ENCODE data around the gene CAMK2G. TPM values are rescaled to one million over a fixed set of nuclear protein-coding genes. Genes with fewer than 3 reads are reported as not detected.

Gene CAMK2G
- total RNA-seq, 1 donor from 2014 or later, result 36.6 TPM

GRCh38 chr10:73763343-73763742 lies 111.0 kb downstream of the CAMK2G start:
- H3K27ac Mint-ChIP-seq, result no peak overlapping the region

GRCh38 chr10:73762915-73763314 lies 111.4 kb downstream of the CAMK2G start:
- no peaks in the 10 kb centered on the region for H3K27me3 ChIP-seq
- H3K36me3 ChIP-seq, result no peaks in the 10 kb centered on the region
- no peak for DNase-seq (ENCODE audit: low spot score)
- H3K9me3 Mint-ChIP-seq, result no peaks in the 10 kb centered on the region
- TF ChIP-seq EZH2phosphoT487 (IDR thresholded peaks at IDR 0.05) (no peak), EZH2 (IDR thresholded peaks at IDR 0.05) (no peak)
- TF ChIP-seq, protein P1, sequence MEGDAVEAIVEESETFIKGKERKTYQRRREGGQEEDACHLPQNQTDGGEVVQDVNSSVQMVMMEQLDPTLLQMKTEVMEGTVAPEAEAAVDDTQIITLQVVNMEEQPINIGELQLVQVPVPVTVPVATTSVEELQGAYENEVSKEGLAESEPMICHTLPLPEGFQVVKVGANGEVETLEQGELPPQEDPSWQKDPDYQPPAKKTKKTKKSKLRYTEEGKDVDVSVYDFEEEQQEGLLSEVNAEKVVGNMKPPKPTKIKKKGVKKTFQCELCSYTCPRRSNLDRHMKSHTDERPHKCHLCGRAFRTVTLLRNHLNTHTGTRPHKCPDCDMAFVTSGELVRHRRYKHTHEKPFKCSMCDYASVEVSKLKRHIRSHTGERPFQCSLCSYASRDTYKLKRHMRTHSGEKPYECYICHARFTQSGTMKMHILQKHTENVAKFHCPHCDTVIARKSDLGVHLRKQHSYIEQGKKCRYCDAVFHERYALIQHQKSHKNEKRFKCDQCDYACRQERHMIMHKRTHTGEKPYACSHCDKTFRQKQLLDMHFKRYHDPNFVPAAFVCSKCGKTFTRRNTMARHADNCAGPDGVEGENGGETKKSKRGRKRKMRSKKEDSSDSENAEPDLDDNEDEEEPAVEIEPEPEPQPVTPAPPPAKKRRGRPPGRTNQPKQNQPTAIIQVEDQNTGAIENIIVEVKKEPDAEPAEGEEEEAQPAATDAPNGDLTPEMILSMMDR (IDR thresholded peaks at IDR 0.05), result no peak
- H4K20me1 ChIP-seq (ENCODE audit: low read depth), result no peaks in the 10 kb centered on the region
- no peaks in the 10 kb centered on the region for H3K79me2 ChIP-seq (ENCODE audit: low read depth)
- no peak overlapping the region for H3K4me2 ChIP-seq
- no peaks in the 10 kb centered on the region for H3F3A ChIP-seq (ENCODE audit: low read depth)
- no peak overlapping the region for H3K27ac ChIP-seq
- H3K4me3 ChIP-seq, result no peak overlapping the region
- no peaks in the 10 kb centered on the region for H3K9me3 ChIP-seq (ENCODE audit: low read depth)
- H3K9ac ChIP-seq, result no peak overlapping the region
- H3K4me1 ChIP-seq, result no peaks in the 10 kb centered on the region
- H3K27ac Mint-ChIP-seq, result no peak overlapping the region
- H3K4me1 Mint-ChIP-seq, result no peaks in the 10 kb centered on the region
- no peak overlapping the region for H2AFZ ChIP-seq (replicated peaks)
- H3K27me3 Mint-ChIP-seq (ENCODE audit: insufficient read depth, low read depth), result no peaks in the 10 kb centered on the region
- no peak overlapping the region for H3K4me3 Mint-ChIP-seq
- peaks cover 41% of the 10 kb centered on the region for H3K36me3 Mint-ChIP-seq

More at GRCh38 chr10:73763343-73763742, 111.0 kb downstream of the CAMK2G start:
- H3K9me3 Mint-ChIP-seq, result no peaks in the 10 kb centered on the region
- H3K4me2 ChIP-seq, result no peak overlapping the region
- no peak overlapping the region for H3K9ac ChIP-seq
- H2AFZ ChIP-seq (replicated peaks), result no peak overlapping the region
- no peak overlapping the region for H3K4me3 Mint-ChIP-seq
- H3K27me3 Mint-ChIP-seq (ENCODE audit: insufficient read depth, low read depth), result no peaks in the 10 kb centered on the region
- no peak for DNase-seq (ENCODE audit: low spot score)
- H3K36me3 Mint-ChIP-seq, result peaks cover 41% of the 10 kb centered on the region
- no peaks in the 10 kb centered on the region for H3K27me3 ChIP-seq
- no peak for TF ChIP-seq EZH2 (IDR thresholded peaks at IDR 0.05)
- TF ChIP-seq, protein P1 (IDR thresholded peaks at IDR 0.05), result no peak
- no peak for TF ChIP-seq EZH2phosphoT487 (IDR thresholded peaks at IDR 0.05)
- H3F3A ChIP-seq (ENCODE audit: low read depth), result peaks cover 2% of the 10 kb centered on the region
- H3K36me3 ChIP-seq, result no peaks in the 10 kb centered on the region
- no peak overlapping the region for H3K4me3 ChIP-seq
- no peaks in the 10 kb centered on the region for H4K20me1 ChIP-seq (ENCODE audit: low read depth)
- no peaks in the 10 kb centered on the region for H3K4me1 Mint-ChIP-seq
- no peaks in the 10 kb centered on the region for H3K4me1 ChIP-seq
- H3K79me2 ChIP-seq (ENCODE audit: low read depth), result no peaks in the 10 kb centered on the region
- no peaks in the 10 kb centered on the region for H3K9me3 ChIP-seq (ENCODE audit: low read depth)
- H3K27ac ChIP-seq, result no peak overlapping the region

Small RNA genes within 50 kb of the gene (small RNA-seq; reads per million reads assigned to genes)
- gene AC022400.9, result not detected
- gene ZSWIM8-AS1, result not detected

Other genes starting within 250 kb of the CAMK2G start
- 1.2 and 1.9 TPM in 2 replicates for gene MYOZ1, start 233.1 kb downstream of the CAMK2G start, total RNA-seq (ENCODE audit: low replicate concordance)
- 0.06 and 0.13 TPM in 2 replicates for gene SYNPO2L, start 218.5 kb downstream of the CAMK2G start, total RNA-seq (ENCODE audit: low replicate concordance)
- gene AGAP5, start 176.4 kb downstream of the CAMK2G start, total RNA-seq (ENCODE audit: low replicate concordance), result 8.3 and 9.4 TPM in 2 replicates
- 36.0 and 50.4 TPM in 2 replicates for gene SEC24C, start 130.2 kb downstream of the CAMK2G start, total RNA-seq (ENCODE audit: low replicate concordance)
- gene CHCHD1, start 92.5 kb downstream of the CAMK2G start, total RNA-seq (ENCODE audit: low replicate concordance), result 51.3 and 66.7 TPM in 2 replicates
- gene ZSWIM8, start 88.9 kb downstream of the CAMK2G start, total RNA-seq (ENCODE audit: low replicate concordance), result 30.5 and 38.1 TPM in 2 replicates
- 12.4 and 32.1 TPM in 2 replicates for gene NDST2, start 63.0 kb downstream of the CAMK2G start, total RNA-seq (ENCODE audit: low replicate concordance)
- gene PLAU, start 36.6 kb upstream of the CAMK2G start, total RNA-seq (ENCODE audit: low replicate concordance), result 7.6 and 10.7 TPM in 2 replicates
- gene VCL, start 123.6 kb upstream of the CAMK2G start, total RNA-seq (ENCODE audit: low replicate concordance), result 96.9 and 104 TPM in 2 replicates

All from neural progenitor cell (in vitro differentiated cells).